Stimulated activated naive CD8-positive, alpha-beta T cell treated with anti-CD3 and anti-CD28 coated beads, Interleukin-15, Interleukin-2, amounts not matched to agents 100 ng/mL and 50 ng/mL, for 24 hours (primary cell): ENCODE measurements around the gene ABCA13.

ENCODE experiments used
- H3K27ac Mint-ChIP-seq: one replicate; pipeline ENCODE4 v1.8.0; 2021; ENCODE audit warnings: mild to moderate bottlenecking, mixed read lengths
- H3K27me3 Mint-ChIP-seq: one replicate; pipeline ENCODE4 v1.8.0; 2021; ENCODE audit warnings: mixed read lengths
- H3K36me3 Mint-ChIP-seq: one replicate; pipeline ENCODE4 v1.8.0; 2021; ENCODE audit warnings: low read depth, mixed read lengths
- H3K4me1 Mint-ChIP-seq: one replicate; pipeline ENCODE4 v1.8.0; 2021; ENCODE audit warnings: low read depth, mixed read lengths
- H3K4me3 Mint-ChIP-seq: one replicate; pipeline ENCODE4 v1.8.0; 2021; ENCODE audit warnings: mild to moderate bottlenecking, mixed read lengths
- H3K9me3 Mint-ChIP-seq: one replicate; pipeline ENCODE4 v1.8.0; 2021; ENCODE audit warnings: mixed read lengths

The ABCA13 gene

GRCh38 chr7:48285373-48285772, 114.1 kb downstream of the ABCA13 start:
- peaks cover 11% of the 10 kb centered on the region for H3K27me3 Mint-ChIP-seq
- H3K9me3 Mint-ChIP-seq, result no peaks in the 10 kb centered on the region
- H3K4me3 Mint-ChIP-seq, result no peak overlapping the region
- H3K36me3 Mint-ChIP-seq, result no peaks in the 10 kb centered on the region
- no peak overlapping the region for H3K27ac Mint-ChIP-seq
- no peaks in the 10 kb centered on the region for H3K4me1 Mint-ChIP-seq

- no peaks in the 10 kb centered on the region for H3K4me1 Mint-ChIP-seq
- H3K9me3 Mint-ChIP-seq, result no peaks in the 10 kb centered on the region
- no peak overlapping the region for H3K4me3 Mint-ChIP-seq
- H3K27me3 Mint-ChIP-seq, result peaks cover 13% of the 10 kb centered on the region
- H3K27ac Mint-ChIP-seq, result no peak overlapping the region
- no peaks in the 10 kb centered on the region for H3K36me3 Mint-ChIP-seq
Measured at GRCh38 chr7:48286836-48287235, 115.6 kb downstream of the ABCA13 start.

- H3K27me3 Mint-ChIP-seq, result peaks cover 18% of the 10 kb centered on the region
- H3K4me1 Mint-ChIP-seq, result peaks cover 5% of the 10 kb centered on the region
- H3K4me3 Mint-ChIP-seq, result no peak overlapping the region
- no peak overlapping the region for H3K27ac Mint-ChIP-seq
- no peaks in the 10 kb centered on the region for H3K9me3 Mint-ChIP-seq
- no peaks in the 10 kb centered on the region for H3K36me3 Mint-ChIP-seq
Measured at GRCh38 chr7:48289656-48290055, 118.4 kb downstream of the ABCA13 start.

- Mint-ChIP-seq H3K4me3 (no peak overlapping the region), H3K4me1 (peaks cover 5% of the 10 kb centered on the region), H3K27me3 (peaks cover 10% of the 10 kb centered on the region), H3K27ac (no peak overlapping the region), H3K9me3 (no peaks in the 10 kb centered on the region), H3K36me3 (no peaks in the 10 kb centered on the region)
Measured at GRCh38 chr7:48292949-48293348, 121.7 kb downstream of the ABCA13 start.

GRCh38 chr7:48295296-48295971, 124.2 kb downstream of the ABCA13 start:
- peaks cover 24% of the 10 kb centered on the region for H3K4me1 Mint-ChIP-seq
- H3K27ac Mint-ChIP-seq, result no peak overlapping the region
- peaks cover 7% of the 10 kb centered on the region for H3K27me3 Mint-ChIP-seq
- H3K4me3 Mint-ChIP-seq, result no peak overlapping the region
- H3K9me3 Mint-ChIP-seq, result no peaks in the 10 kb centered on the region
- H3K36me3 Mint-ChIP-seq, result no peaks in the 10 kb centered on the region

- H3K36me3 Mint-ChIP-seq, result no peaks in the 10 kb centered on the region
- no peak overlapping the region for H3K4me3 Mint-ChIP-seq
- H3K27ac Mint-ChIP-seq, result no peak overlapping the region
- no peaks in the 10 kb centered on the region for H3K9me3 Mint-ChIP-seq
- peaks cover 24% of the 10 kb centered on the region for H3K4me1 Mint-ChIP-seq
- peaks cover 4% of the 10 kb centered on the region for H3K27me3 Mint-ChIP-seq
Measured at GRCh38 chr7:48296966-48297365, 125.7 kb downstream of the ABCA13 start.

GRCh38 chr7:48298779-48299178, 127.5 kb downstream of the ABCA13 start:
- Mint-ChIP-seq H3K27me3 (no peaks in the 10 kb centered on the region), H3K27ac (peak overlapping the region; percentile 55), H3K36me3 (no peaks in the 10 kb centered on the region), H3K4me3 (no peak overlapping the region), H3K9me3 (no peaks in the 10 kb centered on the region), H3K4me1 (peaks cover 19% of the 10 kb centered on the region)

GRCh38 chr7:48299580-48300169, 128.4 kb downstream of the ABCA13 start:
- Mint-ChIP-seq H3K36me3 (no peaks in the 10 kb centered on the region), H3K9me3 (no peaks in the 10 kb centered on the region), H3K27me3 (no peaks in the 10 kb centered on the region), H3K4me3 (no peak overlapping the region), H3K4me1 (peaks cover 19% of the 10 kb centered on the region), H3K27ac (no peak overlapping the region)

- Mint-ChIP-seq H3K4me1 (peaks cover 19% of the 10 kb centered on the region), H3K4me3 (no peak overlapping the region), H3K27ac (no peak overlapping the region), H3K36me3 (no peaks in the 10 kb centered on the region), H3K9me3 (no peaks in the 10 kb centered on the region), H3K27me3 (no peaks in the 10 kb centered on the region)
Measured at GRCh38 chr7:48300301-48300700, 129.0 kb downstream of the ABCA13 start.

GRCh38 chr7:48301201-48301600, 129.9 kb downstream of the ABCA13 start:
- Mint-ChIP-seq H3K27ac (no peak overlapping the region), H3K4me3 (no peak overlapping the region), H3K27me3 (no peaks in the 10 kb centered on the region), H3K36me3 (no peaks in the 10 kb centered on the region), H3K4me1 (peaks cover 19% of the 10 kb centered on the region), H3K9me3 (no peaks in the 10 kb centered on the region)

GRCh38 chr7:48304641-48305040, 133.4 kb downstream of the ABCA13 start:
- no peak overlapping the region for H3K4me3 Mint-ChIP-seq
- H3K27ac Mint-ChIP-seq, result no peak overlapping the region

GRCh38 chr7:48305661-48306060, 134.4 kb downstream of the ABCA13 start:
- Mint-ChIP-seq H3K4me1 (no peaks in the 10 kb centered on the region), H3K27ac (no peak overlapping the region), H3K27me3 (no peaks in the 10 kb centered on the region), H3K36me3 (no peaks in the 10 kb centered on the region), H3K9me3 (no peaks in the 10 kb centered on the region), H3K4me3 (no peak overlapping the region)

More at GRCh38 chr7:48304641-48305040, 133.4 kb downstream of the ABCA13 start:
- Mint-ChIP-seq H3K4me1 (peaks cover 2% of the 10 kb centered on the region), H3K9me3 (no peaks in the 10 kb centered on the region), H3K27me3 (no peaks in the 10 kb centered on the region), H3K36me3 (no peaks in the 10 kb centered on the region)

GRCh38 chr7:48307041-48307714, 135.9 kb downstream of the ABCA13 start:
- H3K27me3 Mint-ChIP-seq, result no peaks in the 10 kb centered on the region
- H3K27ac Mint-ChIP-seq, result no peak overlapping the region
- no peaks in the 10 kb centered on the region for H3K9me3 Mint-ChIP-seq
- no peak overlapping the region for H3K4me3 Mint-ChIP-seq
- H3K4me1 Mint-ChIP-seq, result no peaks in the 10 kb centered on the region
- no peaks in the 10 kb centered on the region for H3K36me3 Mint-ChIP-seq

- Mint-ChIP-seq H3K4me3 (no peak overlapping the region), H3K27ac (no peak overlapping the region), H3K36me3 (no peaks in the 10 kb centered on the region), H3K4me1 (no peaks in the 10 kb centered on the region), H3K9me3 (no peaks in the 10 kb centered on the region), H3K27me3 (no peaks in the 10 kb centered on the region)
Measured at GRCh38 chr7:48309720-48310119, 138.5 kb downstream of the ABCA13 start.

- H3K36me3 Mint-ChIP-seq, result no peaks in the 10 kb centered on the region
- H3K4me1 Mint-ChIP-seq, result no peaks in the 10 kb centered on the region
- H3K9me3 Mint-ChIP-seq, result no peaks in the 10 kb centered on the region
- no peak overlapping the region for H3K27ac Mint-ChIP-seq
- H3K4me3 Mint-ChIP-seq, result no peak overlapping the region
- H3K27me3 Mint-ChIP-seq, result no peaks in the 10 kb centered on the region
Measured at GRCh38 chr7:48311464-48312100, 140.3 kb downstream of the ABCA13 start.
